ENCODE measurements around the gene SPATA31C1.
"Not testable (repeated sequence)": the region's sequence is repeated elsewhere in the genome, so short reads cannot be mapped to it uniquely, and the experiment has no call there.

Gene SPATA31C1

GRCh38 chr9:87917662-87918061 is at the start of gene SPATA31C1:
SPATA31C1 (plus strand) TSS chr9:87917962.
- H3K9ac ChIP-seq (ENCODE audit: low read depth, low read length); DNase-seq; H2AFZ ChIP-seq (ENCODE audit: low read depth, low read length); H3K79me2 ChIP-seq (ENCODE audit: insufficient read depth, low read length); H3K36me3 ChIP-seq (ENCODE audit: insufficient read depth, low read length); H4K20me1 ChIP-seq (ENCODE audit: insufficient read depth, low read length); H3K4me2 ChIP-seq (ENCODE audit: insufficient read depth, low read length); ATAC-seq (ENCODE audit: insufficient read depth, low read depth); H3K4me3 ChIP-seq (ENCODE audit: low read depth in 1 of 2, low read length in 2 of 2); H3K27me3 ChIP-seq (ENCODE audit: insufficient read depth, low read length, poor library complexity); H3K27ac ChIP-seq (ENCODE audit: low read length); H3K4me1 ChIP-seq (ENCODE audit: insufficient read depth, low read length); H3K9me3 ChIP-seq (ENCODE audit: insufficient read depth, low read length, severe bottlenecking): not testable (repeated sequence)

- TF ChIP-seq CTCF (IDR thresholded peaks at IDR 0.05; ENCODE audit: borderline replicate concordance, extremely low read depth, low read length, poor library complexity, severe bottlenecking) = no peak
- TF ChIP-seq EZH2 (IDR thresholded peaks at IDR 0.05; ENCODE audit: borderline replicate concordance, low read depth, low read length, severe bottlenecking) = no peak
- no peak for ATAC-seq (ENCODE audit: insufficient read depth, low read depth)
- Histone ChIP-seq H3K4me2 (ENCODE audit: insufficient read depth, low read length) (no peak overlapping the region), H3K9me3 (ENCODE audit: insufficient read depth, low read length, severe bottlenecking) (no peaks in the 10 kb centered on the region), H3K79me2 (ENCODE audit: insufficient read depth, low read length) (no peaks in the 10 kb centered on the region), H4K20me1 (ENCODE audit: insufficient read depth, low read length) (no peaks in the 10 kb centered on the region), H2AFZ (ENCODE audit: low read depth, low read length) (no peak overlapping the region), H3K4me3 (ENCODE audit: low read depth in 1 of 2, low read length in 2 of 2) (no peak overlapping the region), H3K4me1 (ENCODE audit: insufficient read depth, low read length) (no peaks in the 10 kb centered on the region), H3K9ac (ENCODE audit: low read depth, low read length) (no peak overlapping the region), H3K27ac (ENCODE audit: low read length) (no peak overlapping the region), H3K27me3 (ENCODE audit: insufficient read depth, low read length, poor library complexity) (no peaks in the 10 kb centered on the region), H3K36me3 (ENCODE audit: insufficient read depth, low read length) (no peaks in the 10 kb centered on the region)
- no peak for DNase-seq
Measured at GRCh38 chr9:87868175-87868574, 49.6 kb upstream of the SPATA31C1 start.

GRCh38 chr9:87868635-87869034 is 49.1 kb upstream of the SPATA31C1 start:
- Histone ChIP-seq H3K27ac (ENCODE audit: low read length) (no peak overlapping the region), H3K79me2 (ENCODE audit: insufficient read depth, low read length) (no peaks in the 10 kb centered on the region), H3K4me2 (ENCODE audit: insufficient read depth, low read length) (no peak overlapping the region), H2AFZ (ENCODE audit: low read depth, low read length) (no peak overlapping the region), H4K20me1 (ENCODE audit: insufficient read depth, low read length) (no peaks in the 10 kb centered on the region), H3K9me3 (ENCODE audit: insufficient read depth, low read length, severe bottlenecking) (no peaks in the 10 kb centered on the region), H3K27me3 (ENCODE audit: insufficient read depth, low read length, poor library complexity) (no peaks in the 10 kb centered on the region), H3K4me3 (ENCODE audit: low read depth in 1 of 2, low read length in 2 of 2) (no peak overlapping the region), H3K36me3 (ENCODE audit: insufficient read depth, low read length) (no peaks in the 10 kb centered on the region), H3K4me1 (ENCODE audit: insufficient read depth, low read length) (no peaks in the 10 kb centered on the region), H3K9ac (ENCODE audit: low read depth, low read length) (no peak overlapping the region)
- no peak for DNase-seq
- TF ChIP-seq CTCF (IDR thresholded peaks at IDR 0.05; ENCODE audit: borderline replicate concordance, extremely low read depth, low read length, poor library complexity, severe bottlenecking) (no peak), EZH2 (IDR thresholded peaks at IDR 0.05; ENCODE audit: borderline replicate concordance, low read depth, low read length, severe bottlenecking) (no peak)
- no peak for ATAC-seq (ENCODE audit: insufficient read depth, low read depth)

- H3K9ac ChIP-seq (ENCODE audit: low read depth, low read length) = no peak overlapping the region
- no peaks in the 10 kb centered on the region for H3K9me3 ChIP-seq (ENCODE audit: insufficient read depth, low read length, severe bottlenecking)
- no peaks in the 10 kb centered on the region for H4K20me1 ChIP-seq (ENCODE audit: insufficient read depth, low read length)
- H2AFZ ChIP-seq (ENCODE audit: low read depth, low read length) = no peak overlapping the region
- ATAC-seq (ENCODE audit: insufficient read depth, low read depth) (peak; percentile 45; the same call in 1 of the 3 replicates), DNase-seq (no peak)
- no peak overlapping the region for H3K4me2 ChIP-seq (ENCODE audit: insufficient read depth, low read length)
- no peaks in the 10 kb centered on the region for H3K4me1 ChIP-seq (ENCODE audit: insufficient read depth, low read length)
- H3K36me3 ChIP-seq (ENCODE audit: insufficient read depth, low read length) = no peaks in the 10 kb centered on the region
- no peaks in the 10 kb centered on the region for H3K27me3 ChIP-seq (ENCODE audit: insufficient read depth, low read length, poor library complexity)
- no peak overlapping the region for H3K4me3 ChIP-seq (ENCODE audit: low read depth in 1 of 2, low read length in 2 of 2)
- no peak overlapping the region for H3K27ac ChIP-seq (ENCODE audit: low read length)
- no peaks in the 10 kb centered on the region for H3K79me2 ChIP-seq (ENCODE audit: insufficient read depth, low read length)
- no peak for TF ChIP-seq CTCF (IDR thresholded peaks at IDR 0.05; ENCODE audit: borderline replicate concordance, extremely low read depth, low read length, poor library complexity, severe bottlenecking)
- no peak for TF ChIP-seq EZH2 (IDR thresholded peaks at IDR 0.05; ENCODE audit: borderline replicate concordance, low read depth, low read length, severe bottlenecking)
Measured at GRCh38 chr9:87869082-87869481, 48.7 kb upstream of the SPATA31C1 start.
